K562 (cell line): ENCODE measurements around the gene HS2ST1. TPM values are rescaled to one million over a fixed set of nuclear protein-coding genes. Genes with fewer than 3 reads are reported as not detected.
A peak's percentile ranks its signal among the peaks of the same experiment; 100 is the strongest.

Source experiments
- ATAC-seq: fragments of 200-7000 bp; cut with Tn5 transposase; 3 replicates; pipeline ENCODE4 v1.9.1; 2020; ENCODE audit warnings: moderate library complexity
- BruUV-seq: library from RNA; stranded (reverse); fragments of 400-500 nt; replicated peaks from 2 replicates; lab custom pipeline; 2021; lab: Mats Ljungman, UMichigan
- CTCF ChIA-PET: fragments of 300-600 bp; formaldehyde crosslinking; extraction: SDS; loops from one replicate; lab custom pipeline; 2021; ENCODE audit warnings: low intra/inter-chr PET ratio; lab: Yijun Ruan, JAX
- POLR2A ChIA-PET: fragments of 300-600, 350-650 bp; sonication (Branson Sonifier 250); formaldehyde crosslinking; extraction: SDS; loops from one replicate; lab custom pipeline; 2021; ENCODE audit warnings: antibody characterized with exemption, inconsistent platforms; lab: Yijun Ruan, JAX
- DNase-seq, 4 experiments: peaks; one replicate each; pipeline versions ENCODE4 v3.0.0 to v3.0.0-alpha.2; 2011 to 2018; ENCODE audit warnings: low spot score in 3 of 4, mixed read lengths in 3 of 4; ENCODE audit errors: extremely low read depth in 1 of 4
- FAIRE-seq: peaks from 2 replicates; lab custom pipeline; 2011; peaks lifted over from hg19 to GRCh38; lab: Jason Lieb, UNC
- H2AFZ ChIP-seq: 2 replicates; pipeline ENCODE4 v1.6.0; 2011; ENCODE audit warnings: low read depth, low read length, control low read depth, inconsistent platforms
- H3K27ac ChIP-seq: fragments of 200-600 bp; 3 replicates; pipeline ENCODE4 v1.8.0; 2011; ENCODE audit warnings: low read depth, mild to moderate bottlenecking, control low read depth, inconsistent platforms, low read length, moderate library complexity, mixed read lengths; ENCODE audit errors: extremely low read depth
- H3K27me3 ChIP-seq, 2 experiments: fragments of 300-600 bp in 1 of 2; 2 replicates in 1 of 2; 3 replicates in 1 of 2; pipeline versions ENCODE4 v1.6.0 to v1.8.0; 2011; ENCODE audit warnings: inconsistent platforms in 2 of 2, low read length in 2 of 2, mild to moderate bottlenecking in 1 of 2, mixed read lengths in 1 of 2, moderate library complexity in 1 of 2; ENCODE audit not compliant: control insufficient read depth in 2 of 2, insufficient read depth in 2 of 2
- H3K36me3 ChIP-seq: fragments of 300-600 bp; 3 replicates; pipeline ENCODE4 v1.8.0; 2011; ENCODE audit warnings: mild to moderate bottlenecking, low read length, inconsistent platforms; ENCODE audit not compliant: control insufficient read depth, insufficient read depth
- H3K4me1 ChIP-seq, 2 experiments: fragments of 200-600 bp in 1 of 2; replicated peaks in 1 of 2; 2 replicates in 1 of 2; 3 replicates in 1 of 2; pipeline versions ENCODE4 v1.5.1 to v1.8.0; 2011; ENCODE audit warnings: inconsistent platforms in 2 of 2, low read length in 2 of 2, mild to moderate bottlenecking in 1 of 2, mixed read lengths in 1 of 2, moderate library complexity in 1 of 2; ENCODE audit not compliant: control insufficient read depth in 2 of 2, insufficient read depth in 2 of 2
- H3K4me2 ChIP-seq: 2 replicates; pipeline ENCODE4 v1.6.1; 2011; ENCODE audit warnings: low read length, control low read depth, inconsistent platforms, mixed read lengths; ENCODE audit not compliant: insufficient read depth
- H3K4me3 ChIP-seq: fragments of 200-600 bp; sonication (generic), shearing (Covaris generic); 2 replicates; pipeline ENCODE4 v1.5.1; 2016; ENCODE audit warnings: control low read depth, inconsistent platforms
- H3K79me2 ChIP-seq: fragments of 200-600 bp; 3 replicates; pipeline ENCODE4 v1.8.0; 2011; ENCODE audit warnings: low read length, inconsistent platforms; ENCODE audit not compliant: control insufficient read depth, insufficient read depth
- H3K9ac ChIP-seq, 2 experiments: 2 replicates each; pipeline versions ENCODE4 v1.6.0 to v1.6.1; 2011; ENCODE audit warnings: low read depth in 2 of 2, low read length in 2 of 2, control low read depth in 1 of 2, inconsistent platforms in 1 of 2, mild to moderate bottlenecking in 1 of 2, mixed read lengths in 1 of 2; ENCODE audit not compliant: insufficient read depth in 1 of 2
- H3K9me1 ChIP-seq: one replicate; pipeline ENCODE4 v1.6.0; 2011; ENCODE audit warnings: inconsistent platforms, mild to moderate bottlenecking, low read length, moderate library complexity; ENCODE audit not compliant: control insufficient read depth, insufficient read depth
- H3K9me3 ChIP-seq: replicated peaks from 2 replicates; pipeline ENCODE4 v1.5.1; 2011; ENCODE audit warnings: low read depth, low read length, inconsistent platforms; ENCODE audit not compliant: control insufficient read depth, insufficient read depth
- H4K20me1 ChIP-seq: replicated peaks from 2 replicates; pipeline ENCODE4 v1.6.1; 2011; ENCODE audit warnings: low read length, inconsistent platforms, mixed read lengths; ENCODE audit not compliant: control insufficient read depth, insufficient read depth
- CBX8 ChIP-seq: fragments of 200-600 bp; sonication (generic); IDR thresholded peaks from 2 replicates; pipeline ENCODE4 v1.6.1; 2012; ENCODE audit warnings: borderline replicate concordance, mixed run types, low read depth, mild to moderate bottlenecking, moderate library complexity, mixed read lengths, low read length, control low read depth, inconsistent platforms; ENCODE audit not compliant: poor library complexity, severe bottlenecking; ENCODE audit errors: extremely low read depth
- KDM2B ChIP-seq: fragments of 250-450 bp; sonication (Bioruptor Pico); IDR thresholded peaks from 2 replicates; pipeline ENCODE4 v1.8.0; 2021; ENCODE audit warnings: mild to moderate bottlenecking, moderate library complexity
- MEIS2 ChIP-seq: fragments of 450-650 bp; IDR thresholded peaks from 2 replicates; pipeline ENCODE4 v1.6.1; 2014; ENCODE audit warnings: mild to moderate bottlenecking; ENCODE audit not compliant: partially characterized antibody
- SMARCB1 ChIP-seq: IDR thresholded peaks from 2 replicates; pipeline ENCODE4 v1.6.1; 2011; ENCODE audit warnings: improper control_type of control experiment, low read depth; ENCODE audit not compliant: insufficient read length
- STAT5A ChIP-seq: IDR thresholded peaks from 2 replicates; pipeline ENCODE4 v1.6.1; 2012; ENCODE audit warnings: low read length, inconsistent platforms, borderline replicate concordance
- TAF1 ChIP-seq: IDR thresholded peaks from 2 replicates; pipeline ENCODE4 v1.6.1; 2011; ENCODE audit warnings: mild to moderate bottlenecking, low read length, moderate library complexity; ENCODE audit not compliant: insufficient read depth, control insufficient read depth, severe bottlenecking; ENCODE audit errors: extremely low read depth
- ZNF212 ChIP-seq: fragments of 450-650 bp; formaldehyde crosslinking; IDR thresholded peaks from 2 replicates; pipeline ENCODE4 v1.4.0; 2020; ENCODE audit warnings: mild to moderate bottlenecking
- WGBS: fragments of 100-300 bp; shearing (Covaris generic); methylation state at CpG from one replicate; pipeline ENCODE4 v1.1.6; 2016; ENCODE audit warnings: low coverage, mixed read lengths; ENCODE audit not compliant: insufficient coverage; ENCODE audit errors: missing lambda C conversion rate; 5-methylcytosine and 5-hydroxymethylcytosine counted together
- in situ Hi-C: fragments of 300-500 bp; cut with MboI; formaldehyde crosslinking; loops from 4 replicates; pipeline ENCODE4 v1.15.0; 2018; ENCODE audit warnings: inconsistent platforms, mixed read lengths
- intact Hi-C: fragments of 100-400 bp; cut with micrococcal nuclease; formaldehyde crosslinking; loops from 2 replicates; pipeline ENCODE4 v1.14.2; 2022
- polyA plus RNA-seq, 8 experiments: library from polyadenylated mRNA; depleted of rRNA in 4 of 8; stranded (reverse) in 5 of 8; unstranded in 3 of 8; fragments of >200 nt; fragmentation: Nextera tagmentation in 2 of 8; fragmentation: Illumina TruSeq in 1 of 8; extraction: Ambion mirVana in 2 of 8; extraction: Trizol in 1 of 8; gene quantifications; 2 replicates each; pipeline versions ENCODE4 v1.2.1 to v1.2.3, GENCODE V29; 2011 to 2014; ENCODE audit warnings: inconsistent platforms in 1 of 8, missing spikeins in 1 of 8
- total RNA-seq, 7 experiments: library from RNA; depleted of rRNA in 6 of 7; stranded (reverse); fragments of >200 nt in 6 of 7; fragmentation: Illumina TruSeq in 2 of 7; extraction: Trizol in 2 of 7; gene quantifications; 2 replicates each; pipeline versions ENCODE4 v1.2.1 to v1.2.3, GENCODE V29; 2011 to 2021; ENCODE audit warnings: low replicate concordance in 1 of 7
- TF ChIP-seq, protein P1 (sequence below), 2 experiments: fragments of 200-800 bp in 1 of 2; sonication (Bioruptor generic) in 1 of 2; sonication (generic) in 1 of 2; formaldehyde crosslinking in 1 of 2; IDR thresholded peaks in 1 of 2; conservative IDR thresholded peaks in 1 of 2; 2 replicates each; pipeline versions ENCODE4 v1.5.0 to v1.6.1; 2016 to 2020; ENCODE audit warnings: missing compliant biosample characterization in 1 of 2, missing genetic modification characterization in 1 of 2, missing genetic modification reagents in 1 of 2
- TF ChIP-seq, protein P2 (sequence below), 2 experiments: fragments of 450-650 bp; IDR thresholded peaks; 2 replicates each; pipeline ENCODE4 v1.6.1; 2018; ENCODE audit warnings: mild to moderate bottlenecking in 2 of 2, low read depth in 1 of 2; ENCODE audit not compliant: partially characterized antibody in 2 of 2
- TF ChIP-seq, protein P3 (sequence below): fragments of 450-650 bp; formaldehyde crosslinking; conservative IDR thresholded peaks from 2 replicates; pipeline ENCODE4 v1.4.0; 2022; ENCODE audit warnings: mild to moderate bottlenecking, missing genetic modification characterization
- TF ChIP-seq, protein P4 (sequence below): sonication (generic); formaldehyde crosslinking; IDR thresholded peaks from 2 replicates; pipeline ENCODE4 v1.8.1; 2023; ENCODE audit warnings: mild to moderate bottlenecking, missing genetic modification reagents

Gene HS2ST1
- total and polyA plus RNA-seq, 9 of the 15 experiments (the other 6 are each of a cell fraction or from before 2014, with no cell fraction given): 7.7 to 43.3 (median 25.8) TPM

DNA sequence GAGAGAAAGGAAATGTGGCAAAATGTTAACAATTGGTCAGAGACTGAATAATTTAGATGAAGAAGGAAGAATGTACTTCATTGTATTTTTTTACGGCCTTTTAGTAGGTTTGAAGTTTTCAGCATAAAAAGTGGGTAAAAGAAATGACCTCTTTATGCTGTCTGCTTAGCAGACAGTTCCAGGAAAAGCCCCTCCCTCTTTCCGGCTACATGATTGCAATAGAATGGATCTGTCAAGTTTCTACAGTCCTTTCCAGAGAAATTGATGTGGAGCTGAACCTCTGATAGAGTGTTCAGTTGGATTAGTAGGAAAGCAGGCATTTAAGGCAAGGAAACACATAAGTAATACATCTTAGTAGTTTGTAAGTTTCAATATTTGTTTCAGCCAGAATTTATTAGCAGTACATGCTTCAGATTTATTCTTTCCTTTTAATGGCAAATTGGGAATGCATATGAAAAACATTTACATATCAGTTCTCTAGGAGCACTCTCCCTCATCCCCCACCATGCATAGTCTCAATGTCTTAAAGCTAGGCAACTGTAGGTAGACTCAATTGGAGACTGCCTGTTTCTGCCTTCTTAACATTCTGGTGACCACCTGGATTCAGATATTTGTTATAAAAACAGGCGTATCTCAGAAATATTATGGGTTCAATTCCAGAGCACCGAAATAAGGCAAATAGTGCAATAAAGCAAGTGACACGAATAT lies 36.4 kb downstream of the HS2ST1 start:
- peak; percentile 61 for ATAC-seq
- TF ChIP-seq, protein P1, sequence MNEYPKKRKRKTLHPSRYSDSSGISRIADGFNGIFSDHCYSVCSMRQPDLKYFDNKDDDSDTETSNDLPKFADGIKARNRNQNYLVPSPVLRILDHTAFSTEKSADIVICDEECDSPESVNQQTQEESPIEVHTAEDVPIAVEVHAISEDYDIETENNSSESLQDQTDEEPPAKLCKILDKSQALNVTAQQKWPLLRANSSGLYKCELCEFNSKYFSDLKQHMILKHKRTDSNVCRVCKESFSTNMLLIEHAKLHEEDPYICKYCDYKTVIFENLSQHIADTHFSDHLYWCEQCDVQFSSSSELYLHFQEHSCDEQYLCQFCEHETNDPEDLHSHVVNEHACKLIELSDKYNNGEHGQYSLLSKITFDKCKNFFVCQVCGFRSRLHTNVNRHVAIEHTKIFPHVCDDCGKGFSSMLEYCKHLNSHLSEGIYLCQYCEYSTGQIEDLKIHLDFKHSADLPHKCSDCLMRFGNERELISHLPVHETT (CRISPR knock-in tag; conservative IDR thresholded peaks at IDR 0.05 in 1 of 2, IDR thresholded peaks at IDR 0.05 in 1 of 2): no peak
- TF ChIP-seq, protein P2, sequence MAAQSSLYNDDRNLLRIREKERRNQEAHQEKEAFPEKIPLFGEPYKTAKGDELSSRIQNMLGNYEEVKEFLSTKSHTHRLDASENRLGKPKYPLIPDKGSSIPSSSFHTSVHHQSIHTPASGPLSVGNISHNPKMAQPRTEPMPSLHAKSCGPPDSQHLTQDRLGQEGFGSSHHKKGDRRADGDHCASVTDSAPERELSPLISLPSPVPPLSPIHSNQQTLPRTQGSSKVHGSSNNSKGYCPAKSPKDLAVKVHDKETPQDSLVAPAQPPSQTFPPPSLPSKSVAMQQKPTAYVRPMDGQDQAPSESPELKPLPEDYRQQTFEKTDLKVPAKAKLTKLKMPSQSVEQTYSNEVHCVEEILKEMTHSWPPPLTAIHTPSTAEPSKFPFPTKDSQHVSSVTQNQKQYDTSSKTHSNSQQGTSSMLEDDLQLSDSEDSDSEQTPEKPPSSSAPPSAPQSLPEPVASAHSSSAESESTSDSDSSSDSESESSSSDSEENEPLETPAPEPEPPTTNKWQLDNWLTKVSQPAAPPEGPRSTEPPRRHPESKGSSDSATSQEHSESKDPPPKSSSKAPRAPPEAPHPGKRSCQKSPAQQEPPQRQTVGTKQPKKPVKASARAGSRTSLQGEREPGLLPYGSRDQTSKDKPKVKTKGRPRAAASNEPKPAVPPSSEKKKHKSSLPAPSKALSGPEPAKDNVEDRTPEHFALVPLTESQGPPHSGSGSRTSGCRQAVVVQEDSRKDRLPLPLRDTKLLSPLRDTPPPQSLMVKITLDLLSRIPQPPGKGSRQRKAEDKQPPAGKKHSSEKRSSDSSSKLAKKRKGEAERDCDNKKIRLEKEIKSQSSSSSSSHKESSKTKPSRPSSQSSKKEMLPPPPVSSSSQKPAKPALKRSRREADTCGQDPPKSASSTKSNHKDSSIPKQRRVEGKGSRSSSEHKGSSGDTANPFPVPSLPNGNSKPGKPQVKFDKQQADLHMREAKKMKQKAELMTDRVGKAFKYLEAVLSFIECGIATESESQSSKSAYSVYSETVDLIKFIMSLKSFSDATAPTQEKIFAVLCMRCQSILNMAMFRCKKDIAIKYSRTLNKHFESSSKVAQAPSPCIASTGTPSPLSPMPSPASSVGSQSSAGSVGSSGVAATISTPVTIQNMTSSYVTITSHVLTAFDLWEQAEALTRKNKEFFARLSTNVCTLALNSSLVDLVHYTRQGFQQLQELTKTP (IDR thresholded peaks at IDR 0.05; ENCODE audit: low read depth in 1 of 2, partially characterized antibody in 2 of 2): no peak
- no peak for TF ChIP-seq KDM2B (CRISPR knock-in tag)
- TF ChIP-seq CBX8: no peak
- TF ChIP-seq, protein P3, sequence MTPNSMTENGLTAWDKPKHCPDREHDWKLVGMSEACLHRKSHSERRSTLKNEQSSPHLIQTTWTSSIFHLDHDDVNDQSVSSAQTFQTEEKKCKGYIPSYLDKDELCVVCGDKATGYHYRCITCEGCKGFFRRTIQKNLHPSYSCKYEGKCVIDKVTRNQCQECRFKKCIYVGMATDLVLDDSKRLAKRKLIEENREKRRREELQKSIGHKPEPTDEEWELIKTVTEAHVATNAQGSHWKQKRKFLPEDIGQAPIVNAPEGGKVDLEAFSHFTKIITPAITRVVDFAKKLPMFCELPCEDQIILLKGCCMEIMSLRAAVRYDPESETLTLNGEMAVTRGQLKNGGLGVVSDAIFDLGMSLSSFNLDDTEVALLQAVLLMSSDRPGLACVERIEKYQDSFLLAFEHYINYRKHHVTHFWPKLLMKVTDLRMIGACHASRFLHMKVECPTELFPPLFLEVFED (CRISPR knock-in tag): no peak
- TF ChIP-seq ZNF212 (CRISPR knock-in tag): no peak
- no peak for TF ChIP-seq TAF1
- no peak for TF ChIP-seq SMARCB1
- TF ChIP-seq, protein P4, sequence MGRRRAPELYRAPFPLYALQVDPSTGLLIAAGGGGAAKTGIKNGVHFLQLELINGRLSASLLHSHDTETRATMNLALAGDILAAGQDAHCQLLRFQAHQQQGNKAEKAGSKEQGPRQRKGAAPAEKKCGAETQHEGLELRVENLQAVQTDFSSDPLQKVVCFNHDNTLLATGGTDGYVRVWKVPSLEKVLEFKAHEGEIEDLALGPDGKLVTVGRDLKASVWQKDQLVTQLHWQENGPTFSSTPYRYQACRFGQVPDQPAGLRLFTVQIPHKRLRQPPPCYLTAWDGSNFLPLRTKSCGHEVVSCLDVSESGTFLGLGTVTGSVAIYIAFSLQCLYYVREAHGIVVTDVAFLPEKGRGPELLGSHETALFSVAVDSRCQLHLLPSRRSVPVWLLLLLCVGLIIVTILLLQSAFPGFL (CRISPR knock-in tag): no peak
- peak; percentile 66 for TF ChIP-seq MEIS2
- peak; percentile 53; the same call in 1 of the 2 replicates for TF ChIP-seq STAT5A

More for the DNA sequence above, 36.4 kb downstream of the HS2ST1 start:
- Histone ChIP-seq H3K9ac (peak overlapping the region in 1 of 2 experiments; percentile 31; a peak in 1 of 4 replicates), H3K79me2 (peaks cover 99% of the 10 kb centered on the region), H3K4me3 (no peak overlapping the region), H3K9me1 (no peaks in the 10 kb centered on the region), H3K36me3 (no peaks in the 10 kb centered on the region), H4K20me1 (no peaks in the 10 kb centered on the region; the same call in 1 of the 2 replicates), H3K9me3 (no peaks in the 10 kb centered on the region; the same call in 1 of the 2 replicates), H2AFZ (no peak overlapping the region), H3K27me3 (no peaks in the 10 kb centered on the region), H3K4me1 (peaks cover 0 to 36% of the 10 kb centered on the region in 2 experiments; a peak in 3 of 5 replicates), H3K4me2 (peak overlapping the region; percentile 54), H3K27ac (peak overlapping the region; percentile 46; the same call in 2 of the 3 replicates)
- FAIRE-seq (peak; percentile 69), DNase-seq (peak in 3 of 4 experiments; percentile 19 to 74 (median 29))
- WGBS: 14% methylated on average over 5 of the region's 5 CpGs
- CTCF ChIA-PET: no interaction called here
- in situ Hi-C loops (no loop called here), intact Hi-C loops (loop anchor here (5.0 kb wide), 1 partner anchor 34 kb away; no protein-coding TSS in a partner anchor)
- POLR2A ChIA-PET: no interaction called here
- no TSS peak for BruUV-seq
